Stimulated activated CD4-positive, alpha-beta T cell treated with anti-CD3 and anti-CD28 coated beads, Interleukin-15, amount 100 ng/mL, for 1 hour (primary cell): ENCODE measurements around the gene PRXL2C.
"Not testable (repeated sequence)": the region's sequence is repeated elsewhere in the genome, so short reads cannot be mapped to it uniquely, and the experiment has no call there.

Experiments used
- DNase-seq, 2 donors: peaks; one replicate each; pipeline ENCODE4 v3.0.0-alpha.2; 2020; ENCODE audit warnings: low read depth in 1 of 2, low spot score in 1 of 2

The PRXL2C gene

DNA sequence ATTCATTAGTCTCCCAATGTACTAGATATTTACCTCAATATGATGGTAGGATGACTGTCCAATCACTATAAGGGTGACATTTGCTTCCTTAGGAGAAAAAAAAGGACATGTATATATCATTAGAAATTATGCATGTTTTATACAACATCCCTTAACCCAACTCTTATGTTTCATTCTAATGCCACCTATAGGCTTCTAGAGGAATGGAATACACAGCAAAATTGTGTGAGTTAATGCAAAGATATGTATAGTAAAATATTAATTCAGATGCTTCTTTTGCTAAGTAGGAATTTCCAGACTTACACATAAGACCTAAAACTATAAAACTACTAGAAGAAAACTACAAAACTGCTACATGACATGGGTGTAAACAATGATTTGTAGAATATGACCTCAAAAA lies 3.5 kb downstream of the PRXL2C start:
- DNase-seq = no peak

DNA sequence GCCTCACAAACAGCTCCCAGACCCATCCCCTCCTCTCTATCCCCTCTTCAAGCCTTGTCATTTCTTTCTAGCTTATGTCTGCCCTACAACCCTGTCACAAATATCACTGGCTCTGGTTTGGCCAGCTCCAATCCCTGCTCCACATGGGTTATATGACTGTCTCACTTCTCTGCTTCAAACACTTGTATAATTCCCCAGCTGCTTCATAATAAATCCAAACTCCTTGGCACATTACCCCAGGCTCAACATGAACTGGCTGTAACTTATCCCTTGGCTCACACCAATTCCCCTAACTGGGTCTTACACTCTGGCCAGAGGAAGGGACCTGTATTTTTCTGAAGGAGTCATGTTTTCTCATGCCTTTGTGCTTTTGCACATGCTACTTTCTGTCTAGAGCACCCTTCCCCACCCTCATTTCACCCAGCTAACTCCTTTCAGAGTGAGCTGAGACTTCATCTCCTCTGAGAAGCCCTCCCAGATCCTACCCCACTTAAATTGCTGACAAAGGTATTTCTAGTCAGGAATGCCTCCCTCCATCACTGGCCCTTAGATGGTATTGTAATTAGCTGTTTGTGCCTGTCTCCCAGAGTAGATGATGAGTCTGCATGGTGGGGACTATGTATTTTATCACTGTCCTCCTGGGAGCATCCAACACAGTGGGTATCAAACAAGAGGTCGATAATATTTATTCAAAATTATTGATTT lies 5.3 kb downstream of the PRXL2C start:
- DNase-seq = no peak

GRCh38 chr9:96646081-96646991 lies 8.8 kb downstream of the PRXL2C start:
- DNase-seq = no peak

DNA sequence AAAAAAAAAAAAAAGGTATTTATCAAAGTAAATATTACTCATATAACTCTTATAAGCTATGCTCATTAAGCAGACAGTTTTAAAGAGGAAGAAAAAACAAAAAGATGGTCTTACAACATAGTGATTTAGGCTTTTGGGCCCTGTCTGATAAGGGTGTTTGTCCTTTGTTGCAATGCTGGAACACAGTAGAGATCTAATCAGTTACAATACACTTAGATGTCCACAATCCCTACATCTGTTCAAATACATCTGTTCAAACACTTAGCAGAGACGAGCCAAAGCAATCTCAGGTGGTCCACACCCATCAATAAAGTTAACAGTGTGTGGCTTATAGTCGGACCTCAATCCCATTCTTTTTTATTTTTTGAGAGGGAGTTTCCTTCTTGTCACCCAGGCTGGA lies 11.0 kb downstream of the PRXL2C start:
- no peak for DNase-seq

- DNase-seq = no peak
These were observed 13.6 kb downstream of the PRXL2C start for GRCh38 chr9:96641514-96641913.

GRCh38 chr9:96638606-96639364 lies 16.3 kb downstream of the PRXL2C start:
- DNase-seq = no peak

GRCh38 chr9:96636368-96636767 lies 18.7 kb downstream of the PRXL2C start:
- DNase-seq = no peak

DNA sequence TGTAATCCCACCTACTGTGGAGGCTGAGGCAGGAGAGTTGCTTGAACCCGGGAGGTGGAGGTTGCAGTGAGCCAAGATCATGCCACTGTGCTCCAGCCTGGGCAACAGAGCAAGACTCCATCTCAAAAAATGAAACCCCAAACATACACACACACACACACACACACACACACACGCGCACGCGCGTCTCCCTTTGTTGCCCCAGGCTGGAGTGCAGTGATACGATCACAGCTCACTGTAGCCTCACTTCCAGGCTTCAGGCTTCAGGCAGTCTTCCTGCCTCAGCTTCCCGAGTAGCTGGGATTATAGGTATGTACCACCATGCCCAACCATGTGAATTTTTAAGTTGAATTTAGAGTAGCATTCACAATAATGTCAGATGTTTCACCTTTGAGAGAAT lies 21.5 kb downstream of the PRXL2C start:
- DNase-seq = not testable (repeated sequence)

DNA sequence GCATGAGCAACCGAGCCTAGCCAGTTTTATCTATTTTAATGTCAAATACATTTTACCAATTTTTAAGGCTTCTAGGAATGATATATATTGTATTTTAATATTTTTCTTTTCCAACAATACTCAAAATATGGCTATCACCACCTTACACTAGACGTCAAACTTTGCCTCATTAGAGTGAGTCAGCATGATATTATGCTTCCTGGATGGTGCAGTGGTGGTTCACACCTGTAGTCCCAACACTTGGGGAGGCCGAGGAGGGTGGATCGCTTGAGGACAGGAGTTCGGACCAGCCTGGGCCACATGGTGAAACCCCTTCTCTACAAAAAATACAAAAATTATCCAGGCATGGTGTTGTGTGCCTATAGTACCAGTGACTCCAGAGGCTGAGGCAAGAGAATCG lies 28.2 kb downstream of the PRXL2C start:
- no peak for DNase-seq

GRCh38 chr9:96621618-96622017 lies 33.5 kb downstream of the PRXL2C start:
- DNase-seq = no peak

DNA sequence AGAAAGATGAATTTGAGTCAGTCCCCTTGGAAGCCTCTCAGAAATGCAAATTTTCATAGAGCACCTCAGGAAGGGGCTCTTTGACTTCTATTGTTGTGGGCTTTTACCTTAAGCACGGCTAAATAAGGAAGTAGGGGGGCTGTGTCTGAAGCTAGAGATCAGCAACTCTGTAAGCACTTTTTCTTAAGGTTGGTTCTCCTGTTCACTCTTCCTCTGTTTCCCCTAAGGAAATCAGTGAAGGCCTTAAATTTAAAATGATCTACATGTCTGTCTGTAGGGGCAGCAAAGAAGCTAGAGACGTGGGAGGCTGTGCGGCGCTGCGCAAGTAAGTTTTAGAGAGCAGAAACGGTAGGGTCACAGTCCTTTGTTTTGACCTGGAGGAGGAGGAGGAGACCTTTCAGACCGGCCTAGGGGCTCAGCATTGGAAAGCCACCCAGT lies 34.3 kb downstream of the PRXL2C start:
- DNase-seq = no peak

DNA sequence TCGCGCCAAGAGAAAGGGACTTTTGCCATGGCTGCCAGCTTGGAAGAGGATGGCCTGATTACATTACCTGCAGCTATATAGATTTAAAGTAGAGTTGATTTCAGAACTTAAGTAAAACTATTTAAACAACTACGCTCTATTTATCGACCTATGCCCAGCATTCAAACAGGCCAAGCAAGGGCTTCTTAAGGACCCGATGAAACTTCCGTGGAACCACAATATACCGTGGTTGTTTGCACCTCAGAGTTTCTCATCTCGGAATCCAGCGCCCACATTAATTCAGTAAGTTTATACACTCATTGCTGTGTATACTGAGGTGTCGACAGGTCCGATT lies 35.0 kb downstream of the PRXL2C start:
- no peak for DNase-seq

DNA sequence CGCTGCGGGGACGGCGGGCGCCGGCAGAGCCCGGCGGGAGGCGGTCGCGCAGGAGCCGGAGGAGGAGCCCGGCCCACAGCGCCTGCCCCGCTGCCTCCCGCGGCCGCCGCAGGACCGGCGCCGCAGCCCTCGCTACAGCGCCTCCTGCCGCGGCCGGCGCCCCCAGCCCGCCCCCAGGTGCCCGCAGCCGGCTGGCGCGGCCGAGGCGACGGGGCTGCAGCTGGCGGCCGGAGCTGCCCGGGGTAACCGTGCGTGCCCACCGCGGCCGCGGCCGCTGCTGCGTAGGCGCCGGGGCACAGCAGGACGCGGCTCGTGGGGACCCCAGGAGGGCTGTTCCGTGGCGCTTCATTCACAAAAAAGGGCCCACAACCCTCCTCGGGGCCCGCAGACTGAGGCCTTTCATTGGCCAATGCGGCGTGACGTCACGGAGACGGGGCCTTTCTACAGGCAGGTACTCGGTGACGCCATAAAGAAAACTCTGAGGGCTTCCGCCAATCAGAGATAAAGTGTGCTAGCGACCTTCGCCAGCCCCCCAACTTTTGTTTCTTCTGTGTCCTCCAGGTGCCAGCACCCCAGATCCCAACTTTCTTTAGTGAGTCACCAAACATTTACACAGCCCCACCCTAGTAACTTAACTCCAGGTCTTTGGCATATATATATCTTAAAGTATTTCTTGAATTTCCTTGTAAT lies 35.5 kb downstream of the PRXL2C start, which contains the start of gene CDC14B:
TSS of gene CDC14B (minus strand) at position 353 of the 690 bp plus-strand sequence. CDS start 465 bp downstream, outside the sequence.
- DNase-seq = peak; percentile 30 to 58

DNA sequence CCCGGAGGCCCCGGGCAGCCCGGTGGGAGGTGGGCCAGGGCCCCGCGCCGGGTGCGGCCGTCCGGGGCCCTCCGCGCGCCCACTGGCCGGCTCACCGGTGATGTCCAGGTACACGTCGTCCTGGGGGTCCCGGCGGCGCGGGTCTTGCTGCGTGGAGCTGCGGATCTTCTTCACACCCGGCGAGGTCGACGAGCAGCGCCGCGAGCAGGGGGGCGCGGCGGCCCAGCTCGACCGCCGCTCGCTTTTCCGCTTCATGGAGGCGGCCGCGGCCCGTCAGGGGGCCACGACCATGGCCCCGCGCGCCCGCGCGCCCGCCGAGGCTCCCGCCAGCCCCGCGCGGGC lies 36.0 kb downstream of the PRXL2C start:
- no peak for DNase-seq

DNA sequence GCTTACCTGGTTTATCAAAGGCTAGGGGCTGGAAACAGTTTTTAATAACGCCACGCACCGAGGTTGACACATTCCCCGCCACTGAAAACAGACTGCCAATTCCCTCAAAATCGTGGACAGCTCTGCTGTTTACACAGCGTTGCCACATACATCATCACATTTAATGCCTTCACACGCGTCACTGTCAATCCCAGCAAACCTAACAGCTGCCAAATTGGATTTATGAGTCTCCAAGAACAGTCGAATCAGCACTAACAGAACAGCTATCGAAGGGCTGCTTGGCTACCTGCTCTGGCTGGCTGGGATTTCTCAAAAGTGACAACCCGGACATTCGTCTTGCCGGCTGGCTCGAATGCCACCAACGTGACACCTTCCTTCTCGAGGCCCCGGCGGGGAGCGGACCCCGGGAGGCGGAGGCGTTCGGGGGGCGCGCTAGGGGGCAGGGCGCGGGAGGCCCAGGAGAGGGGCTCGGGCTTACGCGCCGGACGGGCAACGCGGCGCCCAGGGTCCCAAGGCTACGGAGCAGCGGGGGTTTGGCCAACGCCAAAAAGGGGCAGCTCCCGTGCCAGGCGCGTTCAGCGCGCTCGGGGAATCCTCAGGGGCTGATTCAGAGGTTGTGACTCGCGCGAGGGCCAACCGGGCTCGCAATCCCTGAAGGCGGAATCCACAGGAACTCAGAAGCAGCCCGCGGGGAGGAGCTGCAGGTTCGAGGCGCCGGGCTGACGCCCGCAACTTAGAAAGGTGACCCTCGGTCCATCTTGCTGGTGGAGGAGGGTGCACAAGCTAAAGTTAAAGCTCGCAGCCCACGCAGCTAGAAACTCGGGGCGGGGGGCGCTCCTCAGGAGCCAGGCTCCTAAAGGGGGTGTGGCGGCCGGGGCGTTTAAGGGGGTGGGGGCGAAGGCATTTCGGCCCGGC lies 36.7 kb downstream of the PRXL2C start:
- peak in 1 of 2 donors; percentile 20 for DNase-seq

DNA sequence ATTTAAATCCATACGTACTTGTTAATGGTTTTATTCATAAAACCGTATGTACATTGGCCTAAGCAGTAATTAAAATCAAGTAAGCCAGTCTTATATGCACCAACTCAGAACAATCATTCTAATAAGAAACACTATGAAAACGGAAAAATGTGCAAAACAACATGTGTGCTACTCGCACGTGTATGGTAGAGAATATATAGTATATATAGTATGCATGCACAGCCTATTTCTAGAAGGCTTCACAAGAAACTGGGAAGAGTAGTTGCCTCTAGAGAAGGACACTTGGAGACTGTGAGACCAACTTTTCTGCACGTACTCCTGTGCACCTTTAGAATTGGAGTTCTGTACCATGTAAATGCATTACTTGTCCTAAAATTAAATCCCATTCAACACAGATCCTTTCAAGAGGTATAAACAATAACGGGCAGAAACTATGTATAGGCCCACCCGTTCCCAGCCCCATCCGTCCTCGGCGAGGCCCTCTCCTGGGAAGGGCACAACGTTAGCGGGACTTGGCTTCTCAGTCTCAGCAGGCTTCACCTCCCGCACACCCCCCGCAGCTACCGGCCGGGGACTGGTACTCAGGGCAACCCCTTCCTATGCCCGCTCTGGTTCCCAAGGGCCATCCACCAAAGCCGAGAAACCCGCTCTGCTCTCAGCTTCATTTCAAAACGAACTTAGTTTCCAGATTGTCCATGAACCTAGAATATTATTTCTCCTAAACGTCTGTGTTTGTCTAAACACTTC lies 37.5 kb downstream of the PRXL2C start:
- no peak for DNase-seq

GRCh38 chr9:96616817-96617438 lies 38.2 kb downstream of the PRXL2C start:
- DNase-seq = no peak

DNA sequence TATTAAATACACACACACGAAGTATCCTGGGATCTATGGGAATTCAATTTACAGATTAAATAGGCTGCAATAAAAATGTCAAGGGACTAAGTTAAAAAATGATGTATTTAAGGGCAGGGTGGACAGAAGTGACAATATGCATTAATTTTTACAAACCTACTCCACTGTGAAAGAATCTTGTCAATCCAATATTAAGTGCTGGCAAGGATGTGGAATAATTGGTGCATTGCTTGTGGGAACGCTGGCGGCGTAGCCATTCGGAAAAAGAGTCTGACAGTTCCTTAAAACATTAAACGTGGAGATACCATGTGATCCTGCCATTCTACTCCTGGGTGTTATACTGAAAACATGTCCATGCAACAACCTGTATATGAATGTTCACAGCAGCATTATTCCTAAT lies 39.7 kb downstream of the PRXL2C start:
- DNase-seq = no peak

DNA sequence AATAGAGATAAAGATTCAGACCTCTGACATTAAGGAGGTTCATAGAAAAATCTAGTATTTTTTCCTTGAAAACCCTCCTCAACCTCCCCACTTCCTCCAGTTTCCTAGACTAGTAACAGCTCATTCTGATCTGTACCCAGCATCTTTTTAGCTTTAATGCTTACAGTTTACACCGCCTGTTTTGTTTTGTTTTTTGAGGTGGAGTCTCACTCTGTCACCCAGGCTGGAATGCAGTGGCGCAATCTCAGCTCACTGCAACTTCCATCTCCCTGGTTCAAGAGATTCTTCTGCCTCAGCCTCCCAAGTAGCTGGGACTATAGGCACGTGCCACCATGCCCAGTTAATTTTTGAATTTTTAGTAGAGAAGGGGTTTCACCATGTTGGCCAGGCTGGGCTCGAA lies 40.5 kb downstream of the PRXL2C start:
- not testable (repeated sequence) for DNase-seq
